Coronary artery (tissue), 2 donors: Measurements from ENCODE around the gene COL20A1.

ENCODE experiments used
- DNase-seq: peaks from one replicate; pipeline ENCODE4 v3.0.0-alpha.2; 2017; ENCODE audit warnings: low spot score
- H3K27ac ChIP-seq, 2 donors: fragments of 200-600 bp; sonication (generic); one replicate each; pipeline ENCODE4 v1.5.1; 2016 to 2019
- H3K4me3 ChIP-seq: fragments of 200-600 bp; sonication (generic); 2 replicates; pipeline ENCODE4 v1.5.1; 2016; ENCODE audit warnings: mild to moderate bottlenecking, moderate library complexity
- CTCF ChIP-seq: fragments of 200-600 bp; sonication (generic); IDR thresholded peaks from one replicate; pipeline ENCODE4 v1.5.1; 2019; ENCODE audit warnings: antibody characterized with exemption

Gene COL20A1

GRCh38 chr20:63359937-63360849 is 67.2 kb downstream of the COL20A1 start:
- no peak overlapping the region for H3K27ac ChIP-seq
- TF ChIP-seq CTCF, result no peak
- peak overlapping the region; percentile 38 for H3K4me3 ChIP-seq
- DNase-seq, result no peak

- Histone ChIP-seq H3K4me3 (peak within 1 kb of the TSS; percentile 38), H3K27ac (no peak within 1 kb of the TSS)
- no peak for TF ChIP-seq CTCF
- DNase-seq, result no peak
Observed at GRCh38 chr20:63360850-63361518, 68.0 kb downstream of the COL20A1 start, which contains the start of gene CHRNA4. Gene CHRNA4, minus strand, starts transcription at chr20:63361349. Its CDS starts 184 bp downstream, at chr20:63361165.

DNA sequence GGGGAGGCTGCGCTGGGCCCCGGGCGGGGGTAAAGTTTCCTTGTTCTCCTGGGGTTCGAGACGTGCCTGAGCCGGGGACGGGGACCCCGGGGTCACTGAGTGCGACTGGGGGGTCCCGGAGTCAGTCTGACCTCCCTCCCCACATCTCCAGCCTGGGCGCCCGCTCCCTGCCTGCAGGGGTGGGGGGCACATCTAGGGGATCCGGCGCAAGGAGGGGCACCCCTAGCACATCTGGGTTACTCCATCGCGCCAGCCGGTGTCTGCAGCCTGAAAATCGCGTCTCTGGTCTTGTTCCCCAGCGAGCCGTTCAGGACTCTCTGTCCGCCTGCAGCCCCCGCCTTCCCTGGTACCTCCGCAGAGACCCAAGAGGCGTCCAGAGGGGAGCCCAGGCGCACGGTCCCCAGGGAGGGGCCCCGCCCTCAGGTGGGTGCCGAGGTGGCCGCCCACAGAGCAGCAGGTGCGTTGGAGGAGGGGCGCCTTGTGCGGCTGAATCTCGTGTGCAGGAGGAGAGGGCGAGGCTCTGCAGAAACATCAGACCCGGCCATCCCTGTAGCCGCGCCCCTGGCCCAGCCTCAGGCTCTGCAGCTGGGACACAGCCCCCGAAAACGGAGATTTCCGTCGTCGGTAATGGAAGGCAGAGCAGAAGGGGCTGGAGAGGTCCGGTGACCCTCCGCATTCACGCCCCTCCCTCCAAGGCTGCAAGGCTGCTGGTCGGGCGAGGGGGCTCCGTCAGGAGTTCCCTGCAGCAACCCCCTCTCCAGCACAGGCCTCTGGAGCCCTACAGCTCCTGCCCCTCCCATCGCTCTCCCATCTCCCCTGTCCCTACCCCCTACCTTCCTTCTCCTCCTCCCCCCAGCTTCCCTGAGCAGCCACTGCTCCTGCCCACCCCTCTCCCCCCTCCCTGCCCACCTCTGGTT is 68.8 kb downstream of the COL20A1 start:
- no peak for DNase-seq
- no peak overlapping the region for H3K27ac ChIP-seq
- no peak overlapping the region for H3K4me3 ChIP-seq
- no peak for TF ChIP-seq CTCF

DNA sequence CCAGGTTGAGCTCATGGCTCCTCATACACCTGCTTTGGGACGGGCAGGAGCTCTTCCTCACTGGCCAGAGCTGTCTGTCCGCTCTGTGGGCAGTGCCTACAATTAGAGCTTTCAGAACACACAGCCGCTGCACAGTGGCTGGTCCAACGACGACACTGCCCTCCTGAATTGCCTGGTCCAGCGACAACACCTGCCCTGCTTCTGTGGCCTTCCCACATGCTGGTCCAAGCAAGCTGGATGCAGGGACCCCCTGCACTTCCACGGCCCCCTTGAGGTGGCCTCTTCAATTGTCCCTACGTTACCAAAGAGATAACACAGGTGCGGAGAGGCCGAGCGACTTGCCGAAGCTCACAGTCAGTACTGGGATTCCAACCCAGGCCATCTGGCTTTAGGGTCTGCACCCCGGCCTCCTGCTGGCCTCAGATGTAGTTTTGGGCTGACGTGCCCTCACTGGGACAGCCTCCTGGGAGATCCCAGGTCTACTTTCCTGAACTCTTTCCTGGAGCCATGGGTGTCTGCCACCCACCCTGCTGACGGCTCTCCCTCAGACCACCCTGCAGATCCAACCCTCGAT is 69.5 kb downstream of the COL20A1 start:
- Histone ChIP-seq H3K27ac (no peak overlapping the region), H3K4me3 (no peak overlapping the region)
- TF ChIP-seq CTCF, result no peak
- DNase-seq, result no peak

- no peak for TF ChIP-seq CTCF
- no peak for DNase-seq
- H3K27ac ChIP-seq, result no peak overlapping the region
- no peak overlapping the region for H3K4me3 ChIP-seq
Observed at GRCh38 chr20:63363013-63363957, 70.3 kb downstream of the COL20A1 start.
